Left lung (tissue), 10 donors: ENCODE results near the gene ACOT6. TPM values are rescaled to one million over a fixed set of nuclear protein-coding genes. Genes with fewer than 3 reads are reported as not detected.
A peak's percentile ranks its signal among the peaks of the same experiment; 100 is the strongest.

ENCODE experiments used
- ATAC-seq: fragments of 200-7000 bp; cut with Tn5 transposase; one replicate; pipeline ENCODE4 v1.9.1; 2020; ENCODE audit warnings: moderate library complexity
- DNase-seq, 4 donors: peaks; one replicate each; pipeline ENCODE4 v3.0.0-alpha.2; 2013 to 2020
- H3K27ac ChIP-seq, 2 donors: fragments of 200-600 bp; sonication (generic) in 1 of 2; one replicate each; pipeline versions ENCODE4 v1.5.0 to v1.8.0; 2020 to 2021
- H3K27me3 ChIP-seq, 2 donors: fragments of 200-600 bp; sonication (generic) in 1 of 2; one replicate each; pipeline versions ENCODE4 v1.5.0 to v1.8.0; 2020 to 2021
- H3K36me3 ChIP-seq, 2 donors: fragments of 200-600 bp; sonication (generic) in 1 of 2; one replicate each; pipeline versions ENCODE4 v1.5.0 to v1.8.0; 2020 to 2021
- H3K4me1 ChIP-seq, 2 donors: fragments of 200-600 bp; one replicate each; pipeline ENCODE4 v1.8.0; 2021
- H3K4me3 ChIP-seq, 2 donors: fragments of 200-600 bp; sonication (generic) in 1 of 2; one replicate each; pipeline versions ENCODE4 v1.5.0 to v1.8.0; 2020 to 2021; ENCODE audit warnings: mild to moderate bottlenecking in 1 of 2
- H3K9me3 ChIP-seq, 2 donors: fragments of 200-600 bp; sonication (generic) in 1 of 2; one replicate each; pipeline versions ENCODE4 v1.5.0 to v1.8.0; 2020 to 2021
- CTCF ChIP-seq, 2 donors: fragments of 200-600 bp; sonication (generic) in 1 of 2; IDR thresholded peaks; one replicate each; pipeline versions ENCODE4 v1.5.0 to v1.8.0; 2021; ENCODE audit warnings: antibody characterized with exemption in 2 of 2
- intact Hi-C, 2 donors: fragments of 100-400 bp; cut with DNase I; formaldehyde crosslinking; loops; one replicate each; pipeline versions ENCODE4 v1.11.2 to v1.14.2; 2022
- polyA plus RNA-seq, 6 donors: library from polyadenylated mRNA; unstranded; fragments of 120-200 nt; gene quantifications; one replicate each; pipeline ENCODE4 v1.2.1, GENCODE V29; 2013; ENCODE audit not compliant: insufficient read length in 6 of 6
- total RNA-seq, 2 donors: library from RNA; stranded (reverse); fragmentation: NEBNext Ultra II Directional; extraction: Animal tissue kit (Norgen Biotek cat#: 25700); gene quantifications; one replicate each; pipeline ENCODE4 v1.2.1, GENCODE V29; 2021
- donor health status: DM: no; HTN: yes; CAD: no.
- donor health status: DM: no; HTN: no; CAD: no.

The ACOT6 gene
- total and polyA plus RNA-seq, 8 donors: not detected

DNA sequence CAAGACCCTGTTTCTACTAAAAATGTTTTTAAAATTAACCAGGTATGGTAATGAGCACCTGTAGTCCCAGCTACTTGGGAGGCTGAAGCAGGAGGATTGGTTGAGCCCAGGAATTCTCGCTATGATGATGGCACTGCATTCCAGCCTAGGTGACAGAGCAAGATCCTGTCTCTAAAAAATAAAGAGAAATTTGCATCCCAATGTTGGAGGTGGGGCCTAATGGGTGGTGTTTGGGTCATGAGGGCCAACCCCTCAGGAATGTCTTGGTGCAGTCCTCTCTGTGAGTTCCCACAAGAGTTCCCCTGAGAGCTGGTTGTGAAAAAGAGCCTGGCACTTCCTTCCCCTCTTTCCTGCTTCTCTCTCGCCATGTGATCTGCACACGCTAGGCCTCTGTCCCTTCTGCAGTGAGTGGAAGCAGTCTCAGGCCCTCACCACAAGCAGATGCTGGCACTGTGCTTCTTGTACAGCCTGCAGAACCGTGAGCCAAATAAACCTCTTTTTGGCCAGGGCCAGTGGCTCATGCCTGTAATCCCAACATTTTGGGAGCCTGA is 11.3 kb downstream of the ACOT6 start:
- no peaks in the 10 kb centered on the region for H3K9me3 ChIP-seq
- no peak overlapping the region for H3K27ac ChIP-seq
- H3K4me3 ChIP-seq: no peak overlapping the region
- no peak for TF ChIP-seq CTCF (IDR thresholded peaks at IDR 0.05)
- H3K36me3 ChIP-seq: no peaks in the 10 kb centered on the region
- H3K4me1 ChIP-seq: no peaks in the 10 kb centered on the region
- ATAC-seq (no peak), DNase-seq (no peak)
- intact Hi-C loops: no loop called here
- no peaks in the 10 kb centered on the region for H3K27me3 ChIP-seq

DNA sequence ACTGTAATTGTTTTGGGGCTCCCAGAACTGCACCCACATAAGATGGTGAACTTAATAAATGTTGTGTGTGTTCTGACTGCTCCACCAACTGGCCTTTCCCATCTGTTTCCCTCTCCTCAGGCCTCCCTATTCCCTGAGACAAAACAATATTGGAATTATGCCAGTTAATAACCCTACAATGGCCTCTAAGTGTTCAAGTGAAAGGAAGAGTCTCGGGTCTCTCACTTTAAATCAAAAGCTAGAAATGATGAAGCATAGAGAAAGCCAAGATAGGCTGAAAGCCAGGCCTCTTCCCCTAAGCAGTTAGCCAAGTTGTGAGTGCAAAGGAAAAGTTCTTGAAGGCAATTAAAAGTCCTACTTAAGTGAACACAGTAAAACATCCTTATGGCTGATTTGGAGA is 13.4 kb downstream of the ACOT6 start:
- ATAC-seq (peak; percentile 33), DNase-seq (peak in 1 of 4 donors; percentile 10)
- Histone ChIP-seq H3K36me3 (no peaks in the 10 kb centered on the region), H3K4me3 (no peak overlapping the region), H3K27ac (no peak overlapping the region), H3K27me3 (no peaks in the 10 kb centered on the region), H3K9me3 (no peaks in the 10 kb centered on the region), H3K4me1 (no peaks in the 10 kb centered on the region)
- no peak for TF ChIP-seq CTCF (IDR thresholded peaks at IDR 0.05)
- intact Hi-C loops: no loop called here

- H3K27me3 ChIP-seq: no peaks in the 10 kb centered on the region
- no peak for ATAC-seq
- no peaks in the 10 kb centered on the region for H3K9me3 ChIP-seq
- DNase-seq: no peak
- intact Hi-C loops: no loop called here
- TF ChIP-seq CTCF (IDR thresholded peaks at IDR 0.05): no peak
- no peaks in the 10 kb centered on the region for H3K36me3 ChIP-seq
- no peak overlapping the region for H3K4me3 ChIP-seq
- H3K27ac ChIP-seq: no peak overlapping the region
- H3K4me1 ChIP-seq: no peaks in the 10 kb centered on the region
These were observed 14.8 kb downstream of the ACOT6 start for GRCh38 chr14:73627151-73627558.

DNA sequence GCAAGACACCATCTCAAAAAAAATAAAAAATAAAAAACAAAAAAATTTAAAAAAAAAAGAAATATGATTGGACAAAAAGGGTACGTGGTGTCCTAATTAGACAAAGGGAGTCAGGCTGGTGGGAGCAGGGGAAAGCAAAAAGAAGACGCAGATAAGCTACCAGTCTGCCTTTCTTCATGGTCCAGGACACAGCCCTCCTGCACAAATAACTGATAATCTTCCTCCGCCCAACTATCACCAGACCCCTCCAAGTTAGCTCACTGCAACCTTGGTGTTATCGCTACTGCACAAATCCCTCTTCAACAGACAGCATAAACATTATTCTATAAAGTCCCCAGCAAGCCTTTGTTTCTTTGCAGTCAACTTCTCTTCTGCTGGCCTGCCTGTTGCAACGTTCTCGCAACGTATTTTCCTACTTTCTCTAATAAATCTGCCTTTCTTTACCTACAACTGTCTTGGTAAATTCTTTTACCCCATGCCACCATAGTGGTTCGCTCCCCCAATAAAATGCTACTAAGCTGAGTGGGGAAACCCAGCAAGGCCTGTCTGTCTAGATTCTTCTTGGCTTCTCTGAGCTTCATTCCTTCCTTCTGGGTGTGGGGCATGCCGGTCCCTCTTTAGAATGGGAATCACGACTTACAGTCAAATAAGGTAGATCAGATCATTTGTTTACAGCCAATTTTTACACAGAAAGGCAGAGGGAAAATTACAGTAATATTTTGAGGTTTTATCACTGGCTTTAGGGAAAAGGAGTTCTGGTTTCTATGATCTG is 17.9 kb downstream of the ACOT6 start:
- DNase-seq (no peak), ATAC-seq (no peak)
- Histone ChIP-seq H3K36me3 (no peaks in the 10 kb centered on the region), H3K27me3 (peaks cover 0 to 17% of the 10 kb centered on the region in 2 donors), H3K4me3 (no peak overlapping the region), H3K27ac (no peak overlapping the region), H3K4me1 (peaks cover 5 to 15% of the 10 kb centered on the region in 2 donors), H3K9me3 (no peaks in the 10 kb centered on the region)
- no peak for TF ChIP-seq CTCF (IDR thresholded peaks at IDR 0.05)
- intact Hi-C loops: loop anchor here in 1 of 2 donors (5.0 kb wide), 1 partner anchor 123 kb away; no protein-coding TSS in a partner anchor
